ENCODE results near the gene E2F1.
"Not testable (repeated sequence)": the region's sequence is repeated elsewhere in the genome, so short reads cannot be mapped to it uniquely, and the experiment has no call there.

Gene E2F1

DNA sequence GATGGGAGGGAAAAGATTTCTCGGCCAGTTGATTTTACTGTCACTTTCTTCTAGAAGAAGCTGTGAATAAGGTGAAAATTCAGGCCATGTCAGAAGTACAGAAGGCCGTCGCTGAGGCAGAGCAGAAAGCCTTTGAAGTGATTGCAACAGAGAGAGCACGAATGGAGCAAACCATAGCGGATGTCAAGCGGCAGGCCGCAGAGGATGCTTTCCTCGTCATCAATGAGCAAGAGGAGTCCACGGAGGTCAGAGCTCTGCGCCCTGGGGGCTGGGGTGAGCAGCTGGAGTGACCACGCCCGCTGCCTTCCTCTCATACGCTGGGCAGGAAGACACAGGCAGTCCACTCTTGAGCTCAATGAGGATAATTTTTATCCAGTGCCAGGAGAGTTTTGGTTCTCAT, 45.9 kb downstream of the E2F1 start:
- no peak for DNase-seq (ENCODE audit: low spot score)

DNA sequence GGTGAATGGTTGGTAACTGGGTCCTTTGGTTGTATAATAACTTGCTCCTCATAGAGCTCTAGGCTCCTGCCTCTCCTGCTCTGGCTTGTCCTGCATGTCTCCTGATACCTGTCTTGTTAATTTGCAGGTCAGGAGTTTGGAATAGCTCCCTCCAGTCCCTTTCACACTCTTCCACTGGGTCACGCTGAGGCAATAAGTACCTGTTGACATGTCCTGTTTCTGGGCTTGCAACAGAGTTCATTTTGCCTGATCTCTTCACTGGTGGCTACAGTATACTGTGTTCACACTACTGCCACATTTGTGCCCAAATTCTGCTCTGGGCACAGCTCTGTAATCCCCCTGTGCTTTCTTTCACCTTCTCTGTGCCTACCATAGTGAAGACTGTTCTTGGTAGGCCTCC, 49.4 kb downstream of the E2F1 start:
- DNase-seq (ENCODE audit: low spot score) = no peak

DNA sequence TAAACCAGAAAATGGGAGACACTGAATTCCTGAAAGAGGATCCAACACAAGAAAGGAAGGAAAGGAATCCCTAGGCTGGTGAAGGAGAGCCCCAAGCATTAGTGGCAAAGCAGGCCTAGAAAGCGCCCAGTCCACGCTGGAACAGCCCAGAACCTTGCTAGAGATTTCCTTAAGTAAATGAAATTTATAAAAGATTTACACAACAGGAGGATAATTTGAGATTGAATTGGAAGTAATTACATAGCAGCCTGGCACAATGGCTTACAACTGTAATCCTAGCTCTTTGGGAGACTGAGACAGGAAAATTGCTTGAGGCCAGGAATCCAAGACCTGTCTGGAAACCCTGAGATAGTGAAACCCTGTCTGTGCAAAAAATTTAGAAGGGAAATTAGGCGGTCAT, 50.8 kb downstream of the E2F1 start:
- DNase-seq (ENCODE audit: low spot score) = no peak

DNA sequence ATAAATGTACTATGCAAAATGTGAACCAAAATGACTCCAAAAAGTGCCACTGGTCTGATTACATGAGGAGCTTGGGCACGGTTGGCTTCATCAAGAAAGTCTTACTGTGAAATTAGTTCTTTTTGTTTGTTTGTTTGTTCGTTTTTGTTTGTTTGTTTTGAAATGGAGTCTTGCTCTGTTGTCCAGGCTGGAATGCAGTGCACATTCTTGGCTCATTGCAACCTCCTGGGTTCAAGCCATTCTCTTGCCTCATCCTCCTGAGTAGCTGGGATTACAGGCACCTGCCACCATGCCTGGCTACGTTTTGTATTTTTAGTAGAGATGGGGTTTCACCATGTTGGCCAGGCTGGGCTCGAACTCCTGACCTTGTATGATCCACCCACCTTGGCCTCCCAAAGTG, 54.3 kb downstream of the E2F1 start:
- not testable (repeated sequence) for DNase-seq (ENCODE audit: low spot score)

DNA sequence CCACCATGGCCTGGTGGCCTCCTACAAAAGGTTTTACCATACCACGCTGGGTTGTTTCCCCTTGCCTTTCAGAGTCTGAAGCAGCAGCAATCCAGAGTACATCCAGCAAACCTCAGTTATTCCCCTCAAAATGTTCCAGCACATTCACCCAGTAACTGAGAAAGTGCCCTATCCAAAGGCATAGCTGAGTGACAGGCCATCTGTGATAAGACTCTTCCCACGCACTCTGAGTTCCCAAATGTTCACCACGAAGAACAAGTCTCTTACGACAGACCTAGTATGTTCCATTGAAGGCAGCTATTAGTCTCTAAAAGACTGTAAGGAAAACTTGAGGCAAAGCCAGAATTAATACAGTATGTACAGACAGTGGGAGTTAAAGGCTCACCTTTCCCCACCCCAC, 55.7 kb downstream of the E2F1 start:
- DNase-seq (ENCODE audit: low spot score) = no peak

DNA sequence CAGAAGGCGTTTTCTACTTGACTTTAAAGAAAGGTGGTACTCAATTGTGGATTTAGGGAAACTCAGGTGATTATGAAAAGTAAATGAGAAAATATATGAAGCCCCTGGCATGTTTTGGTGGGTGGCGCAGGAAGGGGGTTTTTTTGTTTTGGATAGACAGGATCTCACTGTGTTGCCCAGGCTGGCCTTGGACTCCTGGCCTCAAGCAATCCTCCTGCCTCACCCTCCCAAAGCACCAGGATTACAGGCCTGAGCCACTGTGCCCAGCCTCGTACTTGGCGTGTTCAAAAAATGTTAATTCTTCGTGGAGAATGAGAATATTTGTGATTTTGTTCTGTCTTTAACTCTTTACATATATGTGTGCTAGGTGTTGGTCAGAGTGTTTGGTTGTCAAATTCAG, 56.2 kb downstream of the E2F1 start:
- DNase-seq (ENCODE audit: low spot score) = no peak

DNA sequence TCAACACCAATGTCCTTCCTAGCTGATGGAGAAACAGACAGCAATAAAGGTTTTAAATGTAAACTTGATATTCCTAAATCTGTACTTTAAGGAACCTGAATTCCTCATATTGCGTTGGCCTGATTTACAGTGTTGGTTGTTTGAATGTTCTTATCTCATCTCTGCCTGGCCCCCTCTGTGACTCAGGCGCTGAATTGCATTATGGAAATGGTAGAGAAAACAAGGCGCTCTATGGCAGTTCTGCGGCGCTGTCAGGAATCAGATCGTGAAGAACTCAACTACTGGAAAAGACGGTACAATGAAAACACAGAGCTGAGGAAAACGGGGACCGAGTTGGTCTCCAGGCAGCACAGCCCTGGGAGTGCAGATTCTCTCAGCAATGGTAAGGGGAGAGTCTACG, 56.7 kb downstream of the E2F1 start:
- DNase-seq (ENCODE audit: low spot score) = no peak

DNA sequence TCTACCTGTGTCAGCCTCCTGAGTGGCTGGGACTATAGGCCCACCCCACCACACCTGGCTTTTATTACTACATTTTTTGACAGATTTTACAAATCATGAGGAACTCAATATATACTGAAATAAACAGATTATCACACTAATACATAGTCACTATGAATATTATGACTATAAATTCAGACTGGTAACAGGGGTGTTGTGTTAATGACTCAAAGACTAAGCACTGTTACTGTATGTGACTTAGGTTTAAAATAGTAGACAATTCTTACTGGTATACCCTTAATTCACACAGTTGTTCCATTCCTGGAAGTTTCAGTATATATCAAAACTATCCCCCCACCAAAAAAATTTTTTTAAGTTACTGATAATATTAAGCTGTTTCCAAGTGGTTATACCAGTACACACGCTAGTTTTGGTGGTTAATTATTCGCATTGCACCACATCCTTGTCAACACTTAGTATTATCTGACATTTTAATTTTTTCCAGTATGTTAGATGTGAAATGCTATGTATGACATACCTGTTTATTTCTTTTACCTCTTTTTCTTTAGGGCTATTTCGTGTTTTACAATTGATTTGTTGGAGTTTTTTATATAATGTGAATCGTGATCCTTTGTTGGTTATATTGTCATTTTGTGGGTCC, 58.5 kb downstream of the E2F1 start:
- no peak for DNase-seq (ENCODE audit: low spot score)

DNA sequence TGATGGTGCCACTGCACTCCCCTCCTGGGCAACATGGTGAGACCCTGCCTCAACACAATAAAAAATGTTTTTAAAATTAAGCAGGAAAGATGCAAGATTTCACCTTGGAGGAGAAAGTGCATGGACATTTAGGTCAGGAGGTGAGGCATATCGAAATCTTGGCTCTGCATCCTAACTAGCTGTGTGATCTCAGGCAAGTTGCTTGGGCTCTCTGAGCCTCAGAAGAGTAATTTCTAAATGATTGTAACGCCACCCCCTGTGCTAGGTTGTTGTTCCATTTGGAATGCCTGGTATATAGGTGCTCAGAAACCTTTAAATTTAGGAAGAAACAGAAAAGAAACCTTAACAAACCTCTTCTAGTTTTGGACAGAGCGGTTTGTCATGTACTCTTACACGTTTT, 60.0 kb downstream of the E2F1 start:
- DNase-seq (ENCODE audit: low spot score) = no peak

Measured in kidney tubule cell (primary cell).